Measurements from ENCODE around the gene PAPPA.

DNA sequence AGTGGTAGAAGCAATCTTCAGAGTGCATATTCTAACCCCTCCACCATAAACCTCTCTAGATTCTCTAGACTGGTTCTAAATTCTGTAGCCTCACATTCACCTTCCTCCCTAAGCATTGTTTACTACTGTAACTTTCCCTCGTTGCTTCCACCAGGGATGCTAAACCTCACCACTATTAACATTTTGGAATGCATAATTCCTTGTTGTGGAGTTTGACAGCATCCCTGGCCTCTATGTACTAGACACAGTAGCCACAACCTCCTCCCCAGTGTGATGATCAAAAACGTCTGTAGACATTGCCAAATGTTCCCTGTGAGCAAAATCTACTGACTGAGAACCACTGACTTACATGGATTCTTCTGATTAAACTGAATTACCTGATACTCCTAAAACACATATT, 18.6 kb downstream of the PAPPA start:
- TF ChIP-seq POLR2A (IDR thresholded peaks at IDR 0.05) = no peak
- TF ChIP-seq, protein P1, sequence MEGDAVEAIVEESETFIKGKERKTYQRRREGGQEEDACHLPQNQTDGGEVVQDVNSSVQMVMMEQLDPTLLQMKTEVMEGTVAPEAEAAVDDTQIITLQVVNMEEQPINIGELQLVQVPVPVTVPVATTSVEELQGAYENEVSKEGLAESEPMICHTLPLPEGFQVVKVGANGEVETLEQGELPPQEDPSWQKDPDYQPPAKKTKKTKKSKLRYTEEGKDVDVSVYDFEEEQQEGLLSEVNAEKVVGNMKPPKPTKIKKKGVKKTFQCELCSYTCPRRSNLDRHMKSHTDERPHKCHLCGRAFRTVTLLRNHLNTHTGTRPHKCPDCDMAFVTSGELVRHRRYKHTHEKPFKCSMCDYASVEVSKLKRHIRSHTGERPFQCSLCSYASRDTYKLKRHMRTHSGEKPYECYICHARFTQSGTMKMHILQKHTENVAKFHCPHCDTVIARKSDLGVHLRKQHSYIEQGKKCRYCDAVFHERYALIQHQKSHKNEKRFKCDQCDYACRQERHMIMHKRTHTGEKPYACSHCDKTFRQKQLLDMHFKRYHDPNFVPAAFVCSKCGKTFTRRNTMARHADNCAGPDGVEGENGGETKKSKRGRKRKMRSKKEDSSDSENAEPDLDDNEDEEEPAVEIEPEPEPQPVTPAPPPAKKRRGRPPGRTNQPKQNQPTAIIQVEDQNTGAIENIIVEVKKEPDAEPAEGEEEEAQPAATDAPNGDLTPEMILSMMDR (IDR thresholded peaks at IDR 0.05) = no peak
